Fibroblast of skin of back (primary cell): Measurements from ENCODE around the gene PLEKHH1. TPM values are rescaled to one million over a fixed set of nuclear protein-coding genes. Genes with fewer than 3 reads are reported as not detected.
A peak's percentile ranks its signal among the peaks of the same experiment; 100 is the strongest.

Experiments
- DNase-seq: peaks from one replicate; pipeline ENCODE4 v3.0.0-alpha.2; 2013
- polyA plus RNA-seq, 2 experiments: library from polyadenylated mRNA; unstranded; fragments of 120-200 nt; gene quantifications; one replicate each; pipeline ENCODE4 v1.2.1, GENCODE V29; 2013; ENCODE audit not compliant: insufficient read length in 2 of 2

PLEKHH1 gene
- 0.65 TPM for polyA plus RNA-seq (2013, experiment 1 of 2; ENCODE audit: insufficient read length)
- 0.47 TPM for polyA plus RNA-seq (2013, experiment 2 of 2; ENCODE audit: insufficient read length)

GRCh38 chr14:67532998-67533753 is at the start of gene PLEKHH1:
Gene PLEKHH1 (plus strand): TSS chr14:67533290. CDS start chr14:67541868, 8,578 bp downstream.
- DNase-seq, result peak; percentile 74

DNA sequence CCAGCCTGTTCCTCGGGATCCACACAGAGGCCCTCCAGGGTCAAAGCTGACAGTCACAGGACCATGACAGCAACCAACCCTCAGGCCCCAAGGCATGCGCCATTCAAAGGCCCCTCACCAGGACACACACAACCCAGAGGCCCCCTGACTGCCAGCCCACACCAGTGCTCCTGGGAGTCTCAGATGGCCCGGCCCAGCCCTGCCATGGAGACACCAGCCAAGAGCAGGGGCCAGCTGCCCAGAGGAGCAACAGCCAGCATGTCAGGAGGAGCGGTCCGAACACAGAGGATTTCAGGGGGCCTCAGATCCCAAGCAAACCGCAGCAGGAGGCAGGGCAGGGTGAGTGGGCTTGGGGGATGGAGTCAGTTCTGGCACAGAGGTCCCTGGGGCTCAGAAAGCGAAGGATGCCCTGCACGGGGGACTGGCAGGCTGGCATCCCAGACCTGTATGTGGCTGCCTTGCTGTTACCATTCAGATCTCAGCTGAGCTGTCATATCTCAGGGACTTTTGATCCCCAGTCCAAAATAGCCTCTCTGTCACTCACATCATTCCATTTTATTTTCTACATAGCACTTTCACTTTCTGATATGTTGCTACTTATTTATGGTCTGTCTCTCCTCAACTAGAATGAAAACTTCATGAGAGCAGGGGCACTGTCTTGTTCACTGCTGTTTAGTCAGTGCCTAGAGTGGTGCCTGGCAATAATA is 49.4 kb upstream of the PLEKHH1 start:
- no peak for DNase-seq

- DNase-seq, result peak; percentile 42
Observed at GRCh38 chr14:67485501-67486095, 47.5 kb upstream of the PLEKHH1 start.

GRCh38 chr14:67486890-67487289 is 46.2 kb upstream of the PLEKHH1 start:
- DNase-seq, result no peak

- DNase-seq, result no peak
Observed at GRCh38 chr14:67487332-67487731, 45.8 kb upstream of the PLEKHH1 start.

DNA sequence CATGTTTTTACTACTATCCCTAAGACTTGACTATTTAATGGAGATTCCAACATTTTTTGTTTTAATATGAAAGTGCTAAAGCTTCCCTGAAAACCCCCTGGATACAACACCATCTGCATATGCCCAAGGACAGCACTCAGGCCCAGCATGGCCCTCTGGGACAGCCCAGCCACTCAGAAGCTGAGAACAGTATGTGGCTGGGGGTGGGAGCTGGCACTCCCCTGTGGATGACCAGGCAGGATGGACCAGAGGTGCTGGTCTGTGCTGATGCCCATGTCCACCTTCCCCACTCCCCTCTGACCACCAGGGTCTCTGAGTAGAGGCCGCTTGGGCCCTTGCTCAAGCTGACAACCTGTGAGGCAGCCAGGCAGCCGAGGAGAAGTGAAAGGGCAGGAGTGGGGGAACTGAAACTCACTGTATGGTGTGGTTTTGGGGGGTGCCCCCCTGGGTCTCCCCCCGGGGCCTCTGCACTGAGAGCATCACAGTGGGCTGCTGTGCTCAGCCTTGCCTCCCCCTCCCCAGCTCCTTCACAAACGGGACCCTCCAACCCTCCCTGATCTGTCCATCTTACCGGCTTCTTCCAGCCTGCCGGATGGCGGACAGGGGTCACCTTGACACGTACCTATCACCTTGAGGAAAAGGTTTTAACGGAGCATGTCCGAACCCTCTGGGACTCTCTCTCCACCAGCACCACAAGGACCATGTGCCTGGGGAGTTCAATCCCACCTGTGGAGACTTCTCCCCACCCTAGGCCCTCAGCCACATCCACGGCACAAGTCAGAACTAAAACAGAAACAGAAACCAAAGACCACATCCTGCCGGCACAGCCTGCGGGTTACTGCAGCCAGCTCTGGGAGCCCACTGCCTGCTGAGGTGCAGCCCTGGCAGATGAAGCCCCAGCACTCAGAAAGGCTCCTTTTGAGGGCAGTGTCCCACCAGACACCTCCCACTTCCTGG is 44.9 kb upstream of the PLEKHH1 start, which contains the start of gene TMEM229B:
Gene TMEM229B (minus strand): TSS at position 785 of the 957 bp plus-strand sequence. CDS start 14,798 bp downstream, outside the sequence.
- DNase-seq, result no peak

- DNase-seq, result no peak
Observed at GRCh38 chr14:67490196-67490595, 42.9 kb upstream of the PLEKHH1 start.

GRCh38 chr14:67491285-67491684 is 41.8 kb upstream of the PLEKHH1 start:
- DNase-seq, result no peak

DNA sequence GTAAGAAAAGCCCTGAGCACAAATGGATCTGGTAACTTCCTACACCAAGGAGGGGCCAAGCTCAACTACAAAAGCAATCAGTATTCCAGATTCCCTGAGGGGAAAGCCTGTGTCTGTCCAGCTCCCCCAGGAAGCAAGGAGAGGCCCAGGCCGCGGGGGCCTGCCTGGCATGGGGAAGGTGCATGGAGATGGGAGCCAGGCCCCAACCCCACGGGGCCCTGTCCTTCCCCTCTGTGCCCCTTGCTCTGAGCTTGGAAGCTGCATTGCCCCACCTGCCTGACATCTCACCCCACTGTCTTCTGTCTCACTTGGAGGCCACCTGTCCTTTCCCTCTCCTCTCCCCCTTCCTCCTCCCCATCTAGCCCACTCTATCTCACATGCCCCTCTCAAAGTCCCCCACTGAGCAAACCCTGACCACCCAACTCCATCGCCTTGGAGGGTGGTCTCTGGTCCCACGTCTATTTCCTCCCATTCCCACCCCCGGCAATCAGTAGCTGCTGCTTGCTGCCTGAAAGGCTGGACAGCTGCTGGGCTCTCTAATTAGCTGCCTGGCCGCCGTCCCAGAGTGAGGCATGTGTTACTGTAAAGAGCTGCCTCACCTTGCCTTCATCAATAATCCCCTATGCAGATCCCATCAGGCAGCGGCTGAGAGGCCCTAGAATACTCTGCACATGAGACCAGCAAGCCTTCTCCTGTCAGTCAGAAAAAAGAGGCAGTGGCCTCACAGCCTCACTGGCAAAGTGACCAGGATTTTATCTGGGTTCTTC is 41.2 kb upstream of the PLEKHH1 start:
- no peak for DNase-seq

- DNase-seq, result no peak
Observed at GRCh38 chr14:67492538-67492937, 40.6 kb upstream of the PLEKHH1 start.

DNA sequence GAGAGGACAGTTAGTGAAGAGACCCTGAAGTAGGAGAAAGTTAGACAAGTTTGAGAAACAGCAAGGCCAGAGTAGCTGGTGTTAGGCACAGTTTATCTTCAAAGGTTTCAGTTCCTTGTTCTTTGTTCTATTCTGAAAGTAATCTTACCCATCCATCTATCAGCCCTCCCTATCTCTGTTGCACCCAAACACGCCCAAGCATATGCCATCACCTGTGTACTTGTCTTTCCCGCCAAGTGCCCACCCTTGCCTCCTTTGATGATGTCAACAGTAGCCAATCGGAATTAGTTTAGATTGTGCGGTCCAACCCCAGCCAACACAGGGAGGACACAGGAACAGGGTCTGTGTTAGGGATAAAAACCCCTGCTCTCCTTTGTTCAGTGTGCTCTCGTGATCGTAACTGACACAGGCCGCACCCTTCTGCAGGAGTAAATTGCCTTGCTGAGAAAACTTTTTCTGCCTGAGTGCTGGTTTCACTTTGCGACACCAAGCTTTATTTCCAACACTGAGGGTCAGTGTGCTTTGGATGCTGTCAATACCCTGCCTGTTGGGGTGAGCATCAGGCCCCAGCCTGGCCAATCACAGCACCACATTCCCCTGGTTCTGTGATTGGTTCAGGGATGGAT is 39.9 kb upstream of the PLEKHH1 start:
- no peak for DNase-seq

DNA sequence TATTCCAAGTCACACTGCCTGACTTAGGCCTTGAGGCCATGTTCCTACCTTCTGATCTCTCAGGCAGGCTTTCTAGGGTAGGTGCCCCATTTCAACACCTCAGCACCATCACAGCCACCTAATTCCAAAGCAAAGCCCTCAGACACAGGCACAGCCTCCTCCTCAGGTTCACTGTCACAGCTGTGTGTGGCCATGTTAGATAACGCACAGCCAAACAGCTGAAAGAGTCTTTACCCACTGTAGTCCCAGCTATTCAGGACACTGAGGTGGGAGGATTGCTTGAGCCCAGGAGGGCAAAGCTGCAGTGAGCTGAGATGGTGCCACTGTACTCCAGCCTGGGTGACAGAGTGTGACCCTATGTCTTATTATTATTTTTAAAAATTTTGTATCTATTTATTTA is 37.3 kb upstream of the PLEKHH1 start:
- DNase-seq, result no peak

DNA sequence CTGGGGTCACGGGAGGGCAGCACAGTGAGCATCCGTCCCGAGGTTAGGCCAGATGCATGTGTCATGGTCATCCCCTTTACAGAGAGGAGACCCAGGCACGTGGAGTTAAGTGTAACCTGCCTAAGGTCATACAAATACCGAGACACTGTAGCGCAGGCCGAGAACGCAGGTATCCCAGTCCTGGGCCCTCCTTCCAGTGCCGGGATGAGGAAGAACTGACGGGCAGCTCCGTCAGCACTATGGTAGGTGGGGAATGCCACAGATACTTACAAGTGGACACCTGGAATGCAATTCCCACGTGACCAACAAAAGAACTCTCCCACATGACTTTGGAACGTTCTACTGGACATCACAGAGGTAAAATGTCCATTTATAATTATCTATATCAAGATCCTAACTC is 35.9 kb upstream of the PLEKHH1 start:
- no peak for DNase-seq

DNA sequence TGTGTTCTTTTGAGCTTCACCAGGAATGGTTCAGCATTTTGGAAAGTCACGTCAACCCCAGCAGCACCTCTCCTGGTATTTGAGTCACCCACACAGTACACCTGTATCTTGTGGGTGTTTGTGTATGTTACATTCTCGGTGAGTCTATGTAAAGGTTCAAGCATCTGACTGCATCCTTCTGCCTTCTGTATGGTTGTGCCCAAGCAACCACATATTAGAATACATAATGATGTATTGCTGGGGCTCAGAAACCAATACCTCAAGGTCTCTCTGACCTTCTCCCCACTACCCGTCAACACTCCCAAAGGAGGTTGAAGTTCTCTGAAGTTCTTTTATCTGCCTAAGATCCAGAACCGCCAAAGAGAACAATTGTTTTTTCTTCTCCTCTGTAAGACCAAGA is 35.4 kb upstream of the PLEKHH1 start:
- no peak for DNase-seq

DNA sequence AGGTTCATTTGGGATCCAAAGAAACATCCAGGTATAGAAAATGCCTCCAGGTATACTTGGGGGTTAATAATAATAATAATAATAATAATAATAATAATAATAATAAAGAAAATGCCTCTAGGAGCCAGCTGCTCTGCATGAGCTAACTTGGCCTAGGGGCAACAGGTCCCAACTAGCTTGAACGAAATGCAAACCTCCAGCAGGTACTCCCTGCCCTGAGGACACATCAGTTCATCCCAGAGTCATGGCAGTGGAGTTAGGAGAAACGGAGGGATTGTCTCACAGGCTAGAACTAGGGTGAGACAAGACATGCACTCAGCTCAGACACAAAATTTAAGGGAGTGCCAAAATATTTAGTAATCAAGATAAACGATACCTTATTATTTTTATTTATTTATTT is 32.1 kb upstream of the PLEKHH1 start:
- DNase-seq, result no peak

GRCh38 chr14:67501670-67502069 is 31.4 kb upstream of the PLEKHH1 start:
- no peak for DNase-seq

- no peak for DNase-seq
Observed at GRCh38 chr14:67502867-67503266, 30.2 kb upstream of the PLEKHH1 start.

DNA sequence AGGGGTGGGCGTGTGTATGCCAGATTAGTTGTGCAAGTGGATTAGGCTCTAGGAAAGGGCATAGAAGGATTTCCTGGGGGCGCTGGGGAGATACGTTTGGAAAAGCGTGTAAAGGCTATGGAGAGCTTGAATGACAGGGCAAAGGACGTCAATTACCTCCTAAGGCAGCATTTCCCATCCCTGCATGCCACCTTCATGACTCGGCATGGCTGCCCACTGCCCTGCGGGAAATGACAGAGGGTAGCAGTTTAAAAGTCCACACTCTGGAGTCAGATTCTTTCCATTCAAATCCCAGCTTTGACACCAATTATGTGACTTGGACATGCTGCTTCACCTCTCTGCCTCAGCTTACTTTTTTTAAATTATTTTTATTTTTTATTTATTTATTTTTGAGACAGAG is 29.8 kb upstream of the PLEKHH1 start:
- no peak for DNase-seq

DNA sequence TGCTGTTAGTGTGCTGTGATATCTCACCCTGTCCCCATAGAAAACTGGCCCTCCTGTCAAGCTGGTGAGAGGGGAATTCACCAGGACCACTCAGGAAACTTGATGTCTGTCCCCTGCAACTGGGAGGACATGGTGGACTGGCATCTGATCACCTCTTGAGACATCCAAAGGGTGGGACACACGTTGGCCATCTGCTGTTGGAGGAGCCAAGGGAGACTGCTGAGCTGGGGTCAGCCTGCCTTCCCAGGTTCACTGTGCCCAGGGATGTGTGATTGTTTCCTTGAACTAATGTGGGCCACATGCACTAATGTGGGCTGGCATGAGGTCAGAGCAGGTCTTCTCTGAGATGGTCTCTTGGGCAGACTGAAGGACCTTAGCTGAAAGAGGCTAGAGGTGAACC is 27.8 kb upstream of the PLEKHH1 start:
- DNase-seq, result no peak

GRCh38 chr14:67508956-67509355 is 24.1 kb upstream of the PLEKHH1 start:
- no peak for DNase-seq

GRCh38 chr14:67510121-67510520 is 23.0 kb upstream of the PLEKHH1 start:
- no peak for DNase-seq
